Measurements from ENCODE around the gene METTL25.

METTL25 gene

DNA sequence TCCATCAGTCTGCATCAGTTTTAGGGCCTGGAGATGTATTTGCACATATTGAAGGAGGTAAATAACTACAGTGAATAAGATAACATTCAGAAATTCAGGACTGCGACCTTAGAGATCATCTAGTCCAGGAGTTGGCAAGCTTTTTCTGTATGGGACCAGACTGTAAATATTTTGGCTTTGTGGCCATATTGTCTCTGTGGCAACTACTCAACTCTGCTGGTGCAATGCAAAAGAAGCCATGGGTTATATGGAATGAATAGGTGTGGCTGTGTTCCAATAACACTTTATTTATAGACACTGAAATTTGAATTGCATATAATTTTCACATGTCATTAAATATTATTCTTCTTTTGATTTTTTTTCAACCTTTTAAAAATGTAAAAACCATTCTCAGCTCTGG is 156.6 kb downstream of the METTL25 start:
- no peak overlapping the region for H2AFZ ChIP-seq (ENCODE audit: low read length)
- no peak overlapping the region for H3K4me2 ChIP-seq (ENCODE audit: low read depth, low read length, poor library complexity, severe bottlenecking)
- no peaks in the 10 kb centered on the region for H3K79me2 ChIP-seq (ENCODE audit: insufficient read depth, low read length)
- H3K4me1 ChIP-seq (ENCODE audit: insufficient read depth, low read length, poor library complexity, severe bottlenecking) = no peaks in the 10 kb centered on the region
- no peaks in the 10 kb centered on the region for H3K27me3 ChIP-seq (ENCODE audit: insufficient read depth, low read length, poor library complexity, severe bottlenecking)
- TF ChIP-seq, protein P1, sequence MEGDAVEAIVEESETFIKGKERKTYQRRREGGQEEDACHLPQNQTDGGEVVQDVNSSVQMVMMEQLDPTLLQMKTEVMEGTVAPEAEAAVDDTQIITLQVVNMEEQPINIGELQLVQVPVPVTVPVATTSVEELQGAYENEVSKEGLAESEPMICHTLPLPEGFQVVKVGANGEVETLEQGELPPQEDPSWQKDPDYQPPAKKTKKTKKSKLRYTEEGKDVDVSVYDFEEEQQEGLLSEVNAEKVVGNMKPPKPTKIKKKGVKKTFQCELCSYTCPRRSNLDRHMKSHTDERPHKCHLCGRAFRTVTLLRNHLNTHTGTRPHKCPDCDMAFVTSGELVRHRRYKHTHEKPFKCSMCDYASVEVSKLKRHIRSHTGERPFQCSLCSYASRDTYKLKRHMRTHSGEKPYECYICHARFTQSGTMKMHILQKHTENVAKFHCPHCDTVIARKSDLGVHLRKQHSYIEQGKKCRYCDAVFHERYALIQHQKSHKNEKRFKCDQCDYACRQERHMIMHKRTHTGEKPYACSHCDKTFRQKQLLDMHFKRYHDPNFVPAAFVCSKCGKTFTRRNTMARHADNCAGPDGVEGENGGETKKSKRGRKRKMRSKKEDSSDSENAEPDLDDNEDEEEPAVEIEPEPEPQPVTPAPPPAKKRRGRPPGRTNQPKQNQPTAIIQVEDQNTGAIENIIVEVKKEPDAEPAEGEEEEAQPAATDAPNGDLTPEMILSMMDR (conservative IDR thresholded peaks at IDR 0.05; ENCODE audit: low read length) = no peak
- H3K9me3 ChIP-seq (ENCODE audit: insufficient read depth, low read depth, low read length) = no peaks in the 10 kb centered on the region
- no peak overlapping the region for H3K4me3 ChIP-seq (ENCODE audit: low read length, poor library complexity, severe bottlenecking)
- no peaks in the 10 kb centered on the region for H3F3A ChIP-seq (ENCODE audit: low read depth)
- H3K9ac ChIP-seq (ENCODE audit: low read depth, low read length, poor library complexity, severe bottlenecking) = no peak overlapping the region
- no peaks in the 10 kb centered on the region for H3K36me3 ChIP-seq (ENCODE audit: insufficient read depth, low read length)
- no peaks in the 10 kb centered on the region for H4K20me1 ChIP-seq (ENCODE audit: insufficient read depth, low read length, poor library complexity, severe bottlenecking)
- no peaks in the 10 kb centered on the region for H3K9me2 ChIP-seq (replicated peaks; ENCODE audit: low read depth, low read length)

DNA sequence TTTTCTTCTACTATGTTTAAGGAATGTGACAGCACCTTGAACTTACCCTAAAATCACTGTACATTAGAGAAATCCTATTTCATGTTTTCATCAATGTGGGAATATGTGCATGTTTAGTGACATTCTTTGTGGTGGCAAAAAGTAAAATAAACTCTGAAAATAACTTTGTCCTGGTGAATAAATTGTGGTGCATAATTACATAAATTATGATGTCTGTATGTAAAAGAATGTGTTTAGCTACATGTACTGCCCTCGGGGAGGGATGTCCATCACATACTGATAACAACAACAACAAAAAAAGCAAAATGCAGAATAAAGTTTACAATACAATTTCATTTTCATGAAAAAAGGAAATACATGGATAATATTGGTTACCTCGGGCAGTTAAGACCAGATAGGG is 157.3 kb downstream of the METTL25 start:
- Histone ChIP-seq H4K20me1 (ENCODE audit: insufficient read depth, low read length, poor library complexity, severe bottlenecking) (no peaks in the 10 kb centered on the region), H3F3A (ENCODE audit: low read depth) (no peaks in the 10 kb centered on the region), H3K79me2 (ENCODE audit: insufficient read depth, low read length) (no peaks in the 10 kb centered on the region), H3K9ac (ENCODE audit: low read depth, low read length, poor library complexity, severe bottlenecking) (no peak overlapping the region), H3K9me2 (replicated peaks; ENCODE audit: low read depth, low read length) (no peaks in the 10 kb centered on the region), H3K4me2 (ENCODE audit: low read depth, low read length, poor library complexity, severe bottlenecking) (no peak overlapping the region), H3K4me3 (ENCODE audit: low read length, poor library complexity, severe bottlenecking) (no peak overlapping the region), H3K36me3 (ENCODE audit: insufficient read depth, low read length) (no peaks in the 10 kb centered on the region), H3K9me3 (ENCODE audit: insufficient read depth, low read depth, low read length) (no peaks in the 10 kb centered on the region), H3K27me3 (ENCODE audit: insufficient read depth, low read length, poor library complexity, severe bottlenecking) (no peaks in the 10 kb centered on the region), H3K4me1 (ENCODE audit: insufficient read depth, low read length, poor library complexity, severe bottlenecking) (no peaks in the 10 kb centered on the region), H2AFZ (ENCODE audit: low read length) (no peak overlapping the region)
- no peak for TF ChIP-seq EZH2phosphoT487 (IDR thresholded peaks at IDR 0.05; ENCODE audit: borderline replicate concordance)
- TF ChIP-seq, protein P1 (conservative IDR thresholded peaks at IDR 0.05; ENCODE audit: low read length) = no peak

DNA sequence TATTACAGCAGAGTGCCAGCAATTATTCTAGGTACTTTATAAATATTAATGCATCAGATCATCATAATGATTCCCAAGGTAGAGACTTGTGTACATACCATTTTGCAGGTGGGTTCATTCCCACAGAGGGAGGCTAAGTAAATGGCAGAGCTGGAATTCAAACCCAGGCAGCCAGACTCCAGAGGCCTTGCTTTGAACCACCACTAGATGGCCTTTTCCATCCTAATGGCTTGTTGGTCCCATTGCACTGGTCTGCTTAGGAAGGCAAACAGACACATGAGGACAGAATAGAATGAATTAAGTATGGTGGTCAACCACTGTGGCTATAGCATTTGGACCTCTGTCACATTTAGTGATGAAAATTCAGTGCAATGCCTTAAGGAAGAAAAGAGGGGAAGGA is 158.7 kb downstream of the METTL25 start:
- no peaks in the 10 kb centered on the region for H3K27me3 ChIP-seq (ENCODE audit: insufficient read depth, low read length, poor library complexity, severe bottlenecking)
- no peaks in the 10 kb centered on the region for H3K79me2 ChIP-seq (ENCODE audit: insufficient read depth, low read length)
- H3F3A ChIP-seq (ENCODE audit: low read depth) = no peaks in the 10 kb centered on the region
- TF ChIP-seq EZH2phosphoT487 (IDR thresholded peaks at IDR 0.05; ENCODE audit: borderline replicate concordance) = no peak
- TF ChIP-seq, protein P1 (conservative IDR thresholded peaks at IDR 0.05; ENCODE audit: low read length) = peak; percentile 75
- no peaks in the 10 kb centered on the region for H3K4me1 ChIP-seq (ENCODE audit: insufficient read depth, low read length, poor library complexity, severe bottlenecking)
- no peaks in the 10 kb centered on the region for H3K36me3 ChIP-seq (ENCODE audit: insufficient read depth, low read length)
- no peaks in the 10 kb centered on the region for H4K20me1 ChIP-seq (ENCODE audit: insufficient read depth, low read length, poor library complexity, severe bottlenecking)
- H3K9me3 ChIP-seq (ENCODE audit: insufficient read depth, low read depth, low read length) = no peaks in the 10 kb centered on the region
- H3K9ac ChIP-seq (ENCODE audit: low read depth, low read length, poor library complexity, severe bottlenecking) = no peak overlapping the region
- H3K4me2 ChIP-seq (ENCODE audit: low read depth, low read length, poor library complexity, severe bottlenecking) = no peak overlapping the region
- no peak overlapping the region for H3K4me3 ChIP-seq (ENCODE audit: low read length, poor library complexity, severe bottlenecking)
- H3K9me2 ChIP-seq (replicated peaks; ENCODE audit: low read depth, low read length) = no peaks in the 10 kb centered on the region
- H2AFZ ChIP-seq (ENCODE audit: low read length) = no peak overlapping the region

Data from Loucy (cell line).